ENCODE results near the gene C3.
A peak's percentile ranks its signal among the peaks of the same experiment; 100 is the strongest.

The C3 gene

GRCh38 chr19:6725513-6726231, 5.2 kb upstream of the C3 start:
- H3K27ac ChIP-seq = peak overlapping the region; percentile 90
- ChIA-PET CTCF (no interaction called here), POLR2A (ENCODE audit: low non-redundant PET) (no interaction called here)
- no peak for DNase-seq (ENCODE audit: low spot score)
- no peak for TF ChIP-seq CTCF (conservative IDR thresholded peaks at IDR 0.05; ENCODE audit: low read depth)

GRCh38 chr19:6724631-6725492, 4.4 kb upstream of the C3 start:
- DNase-seq (ENCODE audit: low spot score) = no peak
- peak overlapping the region; percentile 90 for H3K27ac ChIP-seq
- POLR2A ChIA-PET (ENCODE audit: low non-redundant PET) = no interaction called here
- CTCF ChIA-PET = no interaction called here
- no peak for TF ChIP-seq CTCF (conservative IDR thresholded peaks at IDR 0.05; ENCODE audit: low read depth)

- no peak for DNase-seq (ENCODE audit: low spot score)
- ChIA-PET CTCF (no interaction called here), POLR2A (ENCODE audit: low non-redundant PET) (no interaction called here)
- no peak for TF ChIP-seq CTCF (conservative IDR thresholded peaks at IDR 0.05; ENCODE audit: low read depth)
- H3K27ac ChIP-seq = peak overlapping the region; percentile 90
These were observed 3.3 kb upstream of the C3 start for GRCh38 chr19:6723738-6724137.

- H3K27ac ChIP-seq = peak overlapping the region; percentile 90
- CTCF ChIA-PET = no interaction called here
- TF ChIP-seq CTCF (conservative IDR thresholded peaks at IDR 0.05; ENCODE audit: low read depth) = no peak
- no peak for DNase-seq (ENCODE audit: low spot score)
- POLR2A ChIA-PET (ENCODE audit: low non-redundant PET) = no interaction called here
These were observed 2.7 kb upstream of the C3 start for GRCh38 chr19:6723108-6723618.

- CTCF ChIA-PET = no interaction called here
- TF ChIP-seq CTCF (conservative IDR thresholded peaks at IDR 0.05; ENCODE audit: low read depth) = no peak
- H3K27ac ChIP-seq = peak overlapping the region; percentile 90
- DNase-seq (ENCODE audit: low spot score) = no peak
- POLR2A ChIA-PET (ENCODE audit: low non-redundant PET) = no interaction called here
These were observed 1.3 kb upstream of the C3 start for GRCh38 chr19:6721773-6722172.

GRCh38 chr19:6721138-6721474, 656 bp upstream of the C3 start:
- CTCF ChIA-PET = no interaction called here
- POLR2A ChIA-PET (ENCODE audit: low non-redundant PET) = no interaction called here
- H3K27ac ChIP-seq = peak overlapping the region; percentile 90
- TF ChIP-seq CTCF (conservative IDR thresholded peaks at IDR 0.05; ENCODE audit: low read depth) = no peak
- DNase-seq (ENCODE audit: low spot score) = no peak
